HG02623 (cell line): Measurements from ENCODE around the gene ADPRH.

Experiments
- ATAC-seq: cut with Tn5 transposase; IDR thresholded peaks from one replicate; pipeline ENCODE4 v1.9.1; 2021; ENCODE audit warnings: moderate library complexity; ENCODE audit not compliant: unreplicated experiment

Gene ADPRH

DNA sequence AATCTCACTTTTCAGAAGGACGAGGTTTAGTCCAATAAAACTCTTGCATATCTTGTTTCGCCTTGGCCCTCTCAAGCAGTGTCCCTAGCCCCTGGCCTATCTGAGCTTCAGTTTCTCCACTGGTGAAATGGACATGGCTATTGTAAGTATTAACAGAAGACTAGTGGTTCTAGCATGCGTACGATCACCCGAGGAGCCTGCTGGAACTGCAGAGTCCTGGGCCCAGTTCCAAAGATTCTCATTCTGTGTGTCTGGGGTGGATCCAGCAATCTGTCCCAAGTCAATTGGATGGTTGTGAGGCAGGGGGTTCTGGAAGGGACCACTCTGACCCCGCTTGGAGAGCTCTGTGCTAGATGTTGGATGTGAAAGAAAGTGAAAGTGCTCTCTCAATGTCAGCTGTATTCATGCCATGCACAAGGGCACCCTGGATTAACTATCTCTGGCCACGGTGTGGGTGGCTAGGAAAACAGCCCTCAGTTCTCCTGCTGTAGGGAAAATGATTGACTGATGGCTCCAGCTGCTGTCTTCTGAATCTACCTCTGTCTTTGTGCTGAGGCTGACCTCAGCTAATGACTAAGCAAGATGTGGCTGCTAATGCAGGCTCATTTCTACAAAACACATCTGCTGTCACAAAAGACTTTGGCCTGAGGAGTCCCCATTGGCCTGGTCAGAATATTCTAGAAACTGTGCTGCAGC, 16.5 kb downstream of the ADPRH start:
- no peak for ATAC-seq

- ATAC-seq = no peak
Observed at GRCh38 chr3:119596398-119596797, 17.1 kb downstream of the ADPRH start.

DNA sequence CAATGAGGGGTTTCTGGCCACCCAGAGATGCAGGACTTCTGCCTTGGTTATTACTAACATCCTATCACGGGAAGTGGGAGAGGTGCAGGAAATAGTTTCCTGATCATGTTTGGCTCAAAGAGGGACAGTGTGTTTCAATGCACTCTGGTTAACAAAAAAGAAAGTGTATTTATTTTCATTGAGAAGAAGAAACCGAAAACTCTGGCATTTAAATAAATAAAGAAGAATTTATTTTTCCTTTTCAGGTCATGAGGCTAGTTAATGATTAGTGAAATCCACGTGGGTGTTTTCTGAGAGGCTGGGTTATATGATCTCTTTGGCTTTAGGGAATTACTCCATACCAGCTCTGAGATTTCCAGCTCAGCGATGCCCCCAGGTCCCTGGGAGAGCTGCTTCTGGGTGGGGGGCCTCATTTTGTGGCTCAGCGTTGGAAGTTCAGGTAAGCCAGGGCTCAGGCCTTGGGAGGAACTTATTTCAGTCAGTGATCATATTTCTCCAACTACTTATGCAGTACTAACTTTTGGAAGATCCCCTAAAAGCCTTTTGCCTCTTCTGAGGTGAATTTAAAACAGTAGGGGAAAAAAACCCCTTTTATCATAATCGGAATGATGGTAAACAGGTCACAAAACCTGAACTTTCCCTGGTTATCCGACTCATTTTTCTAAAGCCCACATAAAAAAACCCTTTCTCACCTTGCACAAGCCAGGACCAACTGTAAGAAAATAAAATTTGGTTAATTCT, 18.4 kb downstream of the ADPRH start, which contains the start of gene PLA1A:
TSS of gene PLA1A (plus strand) at position 338 of the 741 bp plus-strand sequence. CDS start at position 367, 29 bp downstream.
- ATAC-seq = no peak

- ATAC-seq = peak; percentile 49
Observed at GRCh38 chr3:119598410-119599098, 19.3 kb downstream of the ADPRH start.

DNA sequence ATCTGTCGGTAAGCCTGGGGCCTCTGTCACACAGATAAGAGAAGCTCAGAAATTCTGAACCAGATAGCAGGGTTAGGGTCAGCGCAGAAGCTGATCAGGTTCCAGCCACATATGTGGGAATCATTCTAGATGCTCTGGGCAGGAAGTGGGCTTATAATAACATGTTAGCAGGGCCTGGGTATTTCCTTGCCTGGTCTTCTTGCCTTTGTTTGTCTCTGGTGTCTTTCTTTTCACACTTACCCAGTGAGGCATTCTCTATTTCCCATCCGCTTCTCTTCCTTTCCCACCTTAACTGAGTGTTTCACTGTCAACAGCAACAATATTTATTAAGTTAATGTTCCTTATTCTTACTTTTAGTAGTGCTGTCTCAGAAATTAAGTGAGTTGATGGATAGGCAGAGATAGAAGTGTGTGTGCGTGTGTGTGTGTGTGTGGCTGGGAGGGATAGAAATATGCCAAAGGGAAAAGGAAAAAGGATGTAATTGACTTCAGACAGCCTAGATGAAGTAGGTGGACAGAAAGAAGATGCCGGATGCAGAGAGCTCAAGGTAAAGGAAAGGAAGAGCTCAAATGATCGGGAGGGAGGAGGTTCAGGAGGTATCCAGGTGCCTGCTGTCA, 20.4 kb downstream of the ADPRH start:
- ATAC-seq = no peak

GRCh38 chr3:119600732-119601131, 21.4 kb downstream of the ADPRH start:
- ATAC-seq = peak; percentile 44

GRCh38 chr3:119601154-119601553, 21.9 kb downstream of the ADPRH start:
- ATAC-seq = no peak

DNA sequence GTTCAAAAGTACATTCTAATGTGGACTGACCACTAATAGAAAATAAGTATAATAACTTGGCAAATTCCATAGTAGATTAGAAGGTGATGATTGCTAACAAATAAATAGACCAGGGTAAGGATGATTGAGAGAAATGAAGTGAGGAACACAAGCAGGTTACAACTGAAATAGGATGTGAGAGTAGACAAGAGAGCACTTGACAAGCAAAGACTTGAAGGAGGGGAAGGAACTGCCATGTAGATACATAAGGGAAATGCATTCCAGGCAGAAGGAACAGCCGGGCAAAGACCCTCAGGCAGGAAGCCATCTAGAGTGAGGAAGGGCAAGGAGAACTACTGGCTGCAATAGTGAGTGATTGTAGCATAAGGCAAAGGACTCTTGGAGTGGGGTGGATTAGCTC, 23.4 kb downstream of the ADPRH start:
- no peak for ATAC-seq

GRCh38 chr3:119604878-119605277, 25.6 kb downstream of the ADPRH start:
- no peak for ATAC-seq

DNA sequence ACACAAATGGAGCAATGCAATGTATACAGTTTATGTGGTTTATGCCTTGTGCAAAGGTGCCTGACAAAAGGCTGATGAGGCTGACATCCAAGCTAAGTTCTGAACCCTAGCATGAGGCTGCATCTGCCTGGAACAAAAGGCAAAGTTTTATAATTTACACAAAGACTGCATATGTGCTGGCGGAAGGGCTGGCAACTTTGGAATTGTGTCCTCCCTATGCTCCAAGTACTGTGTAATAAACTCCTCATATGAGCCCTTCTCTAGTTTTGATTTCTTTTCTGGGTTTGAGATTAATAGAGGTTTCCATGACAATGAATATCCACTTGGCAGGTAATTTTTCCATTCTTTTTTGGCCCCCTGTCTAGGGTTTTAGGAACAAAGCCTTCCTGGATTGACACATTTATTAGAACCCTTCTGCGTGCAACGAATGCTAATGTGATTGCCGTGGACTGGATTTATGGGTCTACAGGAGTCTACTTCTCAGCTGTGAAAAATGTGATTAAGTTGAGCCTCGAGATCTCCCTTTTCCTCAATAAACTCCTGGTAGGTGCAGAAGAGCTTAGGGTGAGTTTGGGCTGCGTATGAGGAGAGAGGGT, 29.2 kb downstream of the ADPRH start:
- no peak for ATAC-seq

GRCh38 chr3:119609301-119609700, 30.0 kb downstream of the ADPRH start:
- no peak for ATAC-seq

GRCh38 chr3:119611664-119612063, 32.4 kb downstream of the ADPRH start:
- no peak for ATAC-seq

- no peak for ATAC-seq
Observed at GRCh38 chr3:119613201-119613600, 33.9 kb downstream of the ADPRH start.

- ATAC-seq = no peak
Observed at GRCh38 chr3:119613872-119614271, 34.6 kb downstream of the ADPRH start.

GRCh38 chr3:119616056-119616455, 36.8 kb downstream of the ADPRH start:
- no peak for ATAC-seq

DNA sequence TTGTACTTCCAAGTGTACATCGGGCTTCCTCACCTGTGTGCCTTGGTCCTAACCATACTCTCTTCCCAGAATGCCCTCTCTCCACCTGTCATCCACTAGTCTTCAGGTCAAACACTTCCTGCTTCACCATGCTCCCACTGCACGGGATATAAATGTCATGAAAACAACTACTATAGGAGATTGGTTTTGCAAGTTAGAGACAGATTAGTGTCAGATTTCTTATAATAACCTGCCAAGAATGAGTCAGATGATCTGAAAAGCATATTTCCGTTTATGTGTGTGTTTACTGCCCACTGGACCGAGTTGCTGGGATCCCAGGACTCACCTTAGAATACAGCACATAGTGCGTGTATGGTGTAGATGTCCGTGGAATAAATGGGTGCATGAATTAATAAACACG, 39.8 kb downstream of the ADPRH start:
- no peak for ATAC-seq

- ATAC-seq = no peak
Observed at GRCh38 chr3:119620899-119621298, 41.6 kb downstream of the ADPRH start.

GRCh38 chr3:119624002-119624720, 44.9 kb downstream of the ADPRH start:
- no peak for ATAC-seq

DNA sequence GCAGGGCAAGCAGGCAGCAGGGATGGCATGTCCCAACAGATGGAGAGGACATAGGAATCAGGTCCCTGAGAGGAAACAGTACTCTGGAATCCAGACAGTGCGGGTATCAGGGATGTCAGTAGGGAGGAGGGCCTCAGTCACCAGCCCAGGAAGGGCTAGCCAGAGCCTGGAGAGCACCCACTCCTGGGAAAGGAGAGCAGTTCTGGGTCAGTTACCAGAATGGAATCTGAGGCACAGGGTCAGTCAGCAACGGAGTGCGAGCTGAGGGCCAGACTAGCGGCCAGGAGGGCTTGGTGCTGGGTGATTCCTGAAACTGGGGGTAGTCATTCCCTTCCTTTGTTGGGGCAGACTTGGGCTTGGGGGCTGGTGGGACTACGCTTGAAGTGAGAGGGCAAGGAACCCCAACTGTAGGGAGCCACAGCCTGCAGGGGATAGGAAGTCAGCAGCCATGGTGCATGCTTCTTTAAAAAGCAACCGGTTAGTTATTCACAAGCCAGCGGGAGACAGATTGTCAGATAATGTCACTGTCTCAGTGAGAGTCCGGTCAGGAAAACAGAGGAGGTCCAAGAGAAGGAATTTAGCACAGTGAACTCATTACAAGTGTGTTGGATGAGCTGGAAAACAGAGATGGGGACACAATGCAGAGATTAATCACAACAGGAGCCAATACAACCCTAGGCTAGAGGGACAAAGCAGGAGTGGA, 46.3 kb downstream of the ADPRH start:
- no peak for ATAC-seq

DNA sequence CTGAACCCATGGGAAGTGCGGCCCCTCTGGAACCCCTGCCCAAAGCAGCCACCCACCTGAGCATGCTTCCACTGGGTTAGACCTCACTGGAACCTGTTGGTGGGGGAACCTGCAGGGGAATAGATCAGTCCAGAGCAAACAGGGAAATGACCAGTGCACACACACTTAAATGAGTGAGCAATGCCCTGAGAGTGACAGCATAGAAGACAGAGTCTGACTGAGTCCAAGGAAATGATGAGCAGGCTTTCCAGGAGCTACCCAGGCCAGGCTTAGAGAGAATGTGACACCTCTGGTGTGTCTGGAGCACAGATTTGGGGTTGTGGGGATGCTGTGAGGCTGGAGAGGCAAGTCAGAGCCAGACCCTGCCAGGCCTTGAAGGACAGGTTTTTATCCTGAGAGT, 46.9 kb downstream of the ADPRH start:
- no peak for ATAC-seq
